GM12874 (cell line): ENCODE measurements around the gene TCERG1L.

Source experiments
- CTCF ChIP-seq: IDR thresholded peaks from 2 replicates; pipeline ENCODE4 v1.5.1; 2011; ENCODE audit warnings: low read depth, mild to moderate bottlenecking, control low read depth, low read length, moderate library complexity; ENCODE audit not compliant: insufficient read depth

TCERG1L gene

GRCh38 chr10:131323025-131323424, 11.5 kb upstream of the TCERG1L start:
- no peak for TF ChIP-seq CTCF

- no peak for TF ChIP-seq CTCF
Observed at GRCh38 chr10:131320860-131321604, 9.5 kb upstream of the TCERG1L start.

GRCh38 chr10:131318814-131319213, 7.3 kb upstream of the TCERG1L start:
- TF ChIP-seq CTCF, result no peak

- no peak for TF ChIP-seq CTCF
Observed at GRCh38 chr10:131318291-131318690, 6.8 kb upstream of the TCERG1L start.

GRCh38 chr10:131316321-131317075, 5.0 kb upstream of the TCERG1L start:
- no peak for TF ChIP-seq CTCF

GRCh38 chr10:131315344-131315743, 3.8 kb upstream of the TCERG1L start:
- TF ChIP-seq CTCF, result no peak

- no peak for TF ChIP-seq CTCF
Observed at GRCh38 chr10:131314799-131315198, 3.3 kb upstream of the TCERG1L start.
